ENCODE data around the gene SHISA4.

The SHISA4 gene

DNA sequence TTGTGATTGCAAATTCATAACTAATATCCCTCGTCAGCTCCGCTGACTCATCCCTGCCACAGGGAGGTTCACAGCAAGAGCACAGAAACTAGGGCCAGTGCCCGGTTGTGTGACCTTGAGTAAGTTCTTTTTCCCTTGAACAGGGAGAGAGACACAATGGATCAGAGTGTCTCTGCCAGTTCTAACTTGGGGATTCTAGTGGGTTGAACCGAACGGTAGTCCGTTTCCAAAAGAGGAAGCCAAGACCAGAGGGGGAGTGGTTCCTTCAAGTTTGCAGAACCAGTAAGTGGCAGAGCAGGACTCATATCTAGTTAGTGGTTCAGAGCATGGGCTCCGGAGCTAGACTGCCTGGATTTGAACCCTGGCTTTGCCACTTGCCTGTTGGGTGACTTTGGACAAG lies 4.9 kb upstream of the SHISA4 start:
- FAIRE-seq = no peak
- TF ChIP-seq TAF1 (IDR thresholded peaks at IDR 0.05; ENCODE audit: borderline replicate concordance, low read depth, low read length) (no peak), POLR2AphosphoS5 (IDR thresholded peaks at IDR 0.05; ENCODE audit: low read depth, low read length) (no peak), POLR2A (IDR thresholded peaks at IDR 0.05; ENCODE audit: low read depth, low read length) (no peak)
- DNase-seq (ENCODE audit: insufficient read length) = no peak

- no peak for DNase-seq (ENCODE audit: insufficient read length)
- FAIRE-seq = no peak
- TF ChIP-seq POLR2AphosphoS5 (IDR thresholded peaks at IDR 0.05; ENCODE audit: low read depth, low read length) (no peak), TAF1 (IDR thresholded peaks at IDR 0.05; ENCODE audit: borderline replicate concordance, low read depth, low read length) (no peak), POLR2A (IDR thresholded peaks at IDR 0.05; ENCODE audit: low read depth, low read length) (no peak)
Measured at GRCh38 chr1:201884425-201884824, 4.3 kb upstream of the SHISA4 start.

DNA sequence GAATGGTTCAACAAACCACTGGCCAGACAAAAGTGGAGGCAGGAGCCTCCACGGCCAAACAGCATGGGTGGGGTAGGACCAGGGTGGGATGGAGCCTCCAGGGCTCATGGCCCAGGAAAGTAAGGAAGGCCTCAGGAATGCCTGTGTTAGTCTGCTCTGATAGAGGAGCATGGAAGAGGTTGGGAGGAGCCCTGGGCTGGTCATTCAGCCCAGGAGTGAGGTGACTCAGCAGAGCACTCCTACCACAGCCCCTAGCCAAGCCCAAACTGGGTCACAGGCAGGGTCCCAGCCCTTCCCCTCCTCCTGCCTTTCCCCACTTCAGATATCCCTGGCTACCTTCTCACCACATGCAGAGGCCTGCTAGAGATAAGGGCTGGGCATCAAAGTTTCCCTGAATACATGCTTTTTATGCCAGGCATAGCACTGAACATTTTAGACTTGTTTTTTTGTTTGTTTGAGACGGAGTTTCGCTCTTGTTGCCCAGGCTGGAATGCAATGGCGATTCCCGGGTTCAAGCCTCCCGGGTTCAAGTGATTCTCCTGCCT lies 3.1 kb upstream of the SHISA4 start:
- DNase-seq (ENCODE audit: insufficient read length) = no peak
- TF ChIP-seq POLR2A (IDR thresholded peaks at IDR 0.05; ENCODE audit: low read depth, low read length) (no peak), POLR2AphosphoS5 (IDR thresholded peaks at IDR 0.05; ENCODE audit: low read depth, low read length) (no peak), TAF1 (IDR thresholded peaks at IDR 0.05; ENCODE audit: borderline replicate concordance, low read depth, low read length) (no peak)
- no peak for FAIRE-seq

- TF ChIP-seq POLR2A (IDR thresholded peaks at IDR 0.05; ENCODE audit: low read depth, low read length) = no peak
- no peak for TF ChIP-seq POLR2AphosphoS5 (IDR thresholded peaks at IDR 0.05; ENCODE audit: low read depth, low read length)
- TF ChIP-seq TAF1 (IDR thresholded peaks at IDR 0.05; ENCODE audit: borderline replicate concordance, low read depth, low read length) = no peak
- no peak for FAIRE-seq
Measured at GRCh38 chr1:201886103-201886885, 2.4 kb upstream of the SHISA4 start.

DNA sequence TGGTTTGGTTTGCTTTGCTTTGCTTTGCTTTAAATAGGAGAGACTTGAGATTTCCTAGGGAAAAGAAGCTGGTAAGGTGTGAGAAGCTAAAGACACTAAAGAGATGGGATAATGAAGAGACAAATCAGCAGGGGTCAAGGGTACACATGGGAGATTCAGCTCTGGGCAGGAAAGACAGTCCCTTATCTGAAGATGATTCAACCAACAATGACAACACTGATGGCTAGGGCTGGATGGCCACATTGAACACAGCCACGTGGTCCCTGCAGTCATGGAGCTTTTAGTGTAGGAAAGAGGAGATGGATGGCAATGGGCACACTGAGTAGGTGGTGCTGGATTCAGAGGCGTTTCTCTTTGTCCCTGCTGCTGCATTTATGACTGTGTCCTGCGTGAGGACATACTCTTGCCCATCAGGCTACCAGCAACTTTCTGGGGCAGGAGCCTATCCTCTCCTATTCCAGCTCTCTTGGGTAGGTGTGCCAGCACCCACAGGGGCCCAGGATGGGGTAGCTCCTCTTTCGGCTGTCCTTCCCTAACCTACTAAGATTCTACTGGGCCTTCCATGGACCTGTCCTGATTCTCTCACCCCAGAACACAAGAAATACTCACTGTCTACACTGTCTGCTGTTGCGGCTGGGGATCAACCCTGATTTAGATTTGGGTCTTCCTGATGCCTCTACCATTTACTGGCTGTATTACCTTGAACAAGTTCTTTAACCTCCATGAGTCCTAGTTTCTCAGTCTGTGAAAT lies 1.4 kb upstream of the SHISA4 start:
- TF ChIP-seq TAF1 (IDR thresholded peaks at IDR 0.05; ENCODE audit: borderline replicate concordance, low read depth, low read length) (no peak), POLR2AphosphoS5 (IDR thresholded peaks at IDR 0.05; ENCODE audit: low read depth, low read length) (no peak), POLR2A (IDR thresholded peaks at IDR 0.05; ENCODE audit: low read depth, low read length) (no peak)
- no peak for FAIRE-seq
- no peak for DNase-seq (ENCODE audit: insufficient read length)

More at GRCh38 chr1:201886103-201886885, 2.4 kb upstream of the SHISA4 start:
- DNase-seq (ENCODE audit: insufficient read length) = no peak

DNA sequence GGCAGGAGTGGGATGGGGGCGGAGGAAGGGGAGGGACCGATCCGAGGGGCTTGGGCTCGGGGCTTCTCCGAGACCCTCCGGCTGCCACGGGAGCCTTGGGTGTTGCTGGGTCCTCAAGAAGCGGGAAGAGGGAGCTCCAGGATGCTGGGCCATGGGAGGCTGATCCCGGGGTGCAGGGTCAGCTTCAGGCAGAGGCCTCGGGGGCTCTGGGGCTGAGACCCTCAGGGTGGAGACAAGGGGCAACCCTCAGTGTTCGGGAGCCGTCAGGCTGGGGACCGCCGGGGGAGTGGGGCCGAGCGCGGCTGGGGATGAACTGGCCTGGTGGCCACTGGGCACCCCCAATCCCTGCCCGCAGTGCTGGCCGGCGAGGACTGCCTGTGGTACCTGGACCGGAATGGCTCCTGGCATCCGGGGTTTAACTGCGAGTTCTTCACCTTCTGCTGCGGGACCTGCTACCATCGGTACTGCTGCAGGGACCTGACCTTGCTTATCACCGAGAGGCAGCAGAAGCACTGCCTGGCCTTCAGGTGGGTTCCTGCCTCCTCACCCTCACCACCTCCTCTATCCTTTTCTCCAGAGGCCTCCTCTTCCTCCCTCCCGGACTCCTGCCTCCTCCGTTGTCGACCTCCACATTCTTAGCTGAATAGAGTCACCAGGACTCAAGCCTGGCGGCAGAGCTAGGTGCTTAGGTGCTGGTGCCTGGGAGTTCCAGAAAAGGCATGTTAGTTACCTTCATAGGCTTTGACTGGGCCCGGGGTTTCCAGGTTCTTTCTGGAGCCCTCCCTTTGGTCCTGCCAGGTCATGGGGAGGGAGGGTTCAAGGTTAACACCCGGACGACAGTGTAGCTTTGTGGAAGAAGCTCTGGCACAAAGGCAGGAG lies 631 bp downstream of the SHISA4 start:
- TF ChIP-seq POLR2A (IDR thresholded peaks at IDR 0.05; ENCODE audit: low read depth, low read length) (no peak), TAF1 (IDR thresholded peaks at IDR 0.05; ENCODE audit: borderline replicate concordance, low read depth, low read length) (no peak), POLR2AphosphoS5 (IDR thresholded peaks at IDR 0.05; ENCODE audit: low read depth, low read length) (no peak)
- DNase-seq (ENCODE audit: insufficient read length) (no peak), FAIRE-seq (no peak)

DNA sequence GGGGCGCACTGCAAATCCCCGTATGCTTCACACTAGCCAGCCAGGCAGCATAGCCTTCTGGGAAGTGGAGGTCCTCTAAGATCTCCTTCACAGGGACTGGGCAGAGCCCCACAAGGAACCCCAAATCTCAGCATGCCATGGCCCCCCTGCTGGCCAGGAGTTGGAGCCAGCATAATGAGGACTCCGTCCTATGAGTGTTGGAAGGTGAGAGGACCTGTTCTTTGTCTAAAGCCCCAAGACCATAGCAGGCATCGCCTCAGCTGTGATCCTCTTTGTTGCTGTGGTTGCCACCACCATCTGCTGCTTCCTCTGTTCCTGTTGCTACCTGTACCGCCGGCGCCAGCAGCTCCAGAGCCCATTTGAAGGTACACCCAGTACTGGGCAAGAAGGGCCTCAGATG lies 1.5 kb downstream of the SHISA4 start:
- TF ChIP-seq POLR2AphosphoS5 (IDR thresholded peaks at IDR 0.05; ENCODE audit: low read depth, low read length) (no peak), TAF1 (IDR thresholded peaks at IDR 0.05; ENCODE audit: borderline replicate concordance, low read depth, low read length) (no peak), POLR2A (IDR thresholded peaks at IDR 0.05; ENCODE audit: low read depth, low read length) (no peak)
- FAIRE-seq (no peak), DNase-seq (ENCODE audit: insufficient read length) (no peak)

- no peak for TF ChIP-seq TAF1 (IDR thresholded peaks at IDR 0.05; ENCODE audit: borderline replicate concordance, low read depth, low read length)
- TF ChIP-seq POLR2AphosphoS5 (IDR thresholded peaks at IDR 0.05; ENCODE audit: low read depth, low read length) = no peak
- no peak for TF ChIP-seq POLR2A (IDR thresholded peaks at IDR 0.05; ENCODE audit: low read depth, low read length)
- FAIRE-seq (no peak), DNase-seq (ENCODE audit: insufficient read length) (no peak)
Measured at GRCh38 chr1:201890806-201891450, 2.2 kb downstream of the SHISA4 start.

GRCh38 chr1:201891451-201892045 lies 2.9 kb downstream of the SHISA4 start:
- no peak for TF ChIP-seq TAF1 (IDR thresholded peaks at IDR 0.05; ENCODE audit: borderline replicate concordance, low read depth, low read length)
- TF ChIP-seq POLR2A (IDR thresholded peaks at IDR 0.05; ENCODE audit: low read depth, low read length) = no peak
- no peak for TF ChIP-seq POLR2AphosphoS5 (IDR thresholded peaks at IDR 0.05; ENCODE audit: low read depth, low read length)
- FAIRE-seq (no peak), DNase-seq (ENCODE audit: insufficient read length) (no peak)

DNA sequence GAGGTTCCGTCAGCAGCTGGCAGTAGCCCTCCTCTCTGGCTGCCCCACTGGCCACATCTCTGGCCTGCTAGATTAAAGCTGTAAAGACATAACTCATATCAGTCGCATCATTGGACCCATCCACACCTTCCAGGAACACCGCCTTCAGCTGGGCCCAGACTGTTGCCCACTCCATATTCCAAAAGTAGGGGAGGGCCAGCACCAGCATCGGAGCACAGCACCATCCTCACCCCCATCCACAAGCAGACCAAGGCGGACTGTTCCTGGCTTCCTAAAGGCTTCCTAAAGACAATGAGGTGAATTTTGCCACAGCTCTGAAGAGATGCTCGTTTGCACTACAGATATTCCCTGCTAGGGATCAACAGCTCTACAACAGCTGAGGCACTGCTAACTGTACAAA lies 3.5 kb downstream of the SHISA4 start:
- FAIRE-seq = no peak
- TF ChIP-seq POLR2A (IDR thresholded peaks at IDR 0.05; ENCODE audit: low read depth, low read length) = no peak
- TF ChIP-seq TAF1 (IDR thresholded peaks at IDR 0.05; ENCODE audit: borderline replicate concordance, low read depth, low read length) = no peak
- no peak for TF ChIP-seq POLR2AphosphoS5 (IDR thresholded peaks at IDR 0.05; ENCODE audit: low read depth, low read length)

More for the DNA sequence above, 3.5 kb downstream of the SHISA4 start:
- no peak for DNase-seq (ENCODE audit: insufficient read length)

All from GM12892 (cell line).